SK-N-SH (cell line): Measurements from ENCODE around the gene COX4I2.

ENCODE experiments used
- CTCF ChIP-seq: fragments of 200-600 bp; sonication (generic); IDR thresholded peaks from 2 replicates; pipeline ENCODE4 v1.6.1; 2017; ENCODE audit warnings: antibody characterized with exemption, mild to moderate bottlenecking, moderate library complexity
- JUND ChIP-seq: IDR thresholded peaks from 2 replicates; pipeline ENCODE4 v1.4.0; 2012
- NFIC ChIP-seq: IDR thresholded peaks from 2 replicates; pipeline ENCODE4 v1.4.0; 2012; ENCODE audit warnings: borderline replicate concordance
- TCF12 ChIP-seq: IDR thresholded peaks from 2 replicates; pipeline ENCODE4 v1.4.0; 2012
- TEAD4 ChIP-seq: IDR thresholded peaks from 2 replicates; pipeline ENCODE4 v1.4.0; 2012; ENCODE audit warnings: mild to moderate bottlenecking, borderline replicate concordance; ENCODE audit not compliant: insufficient read depth
- ZBTB33 ChIP-seq: IDR thresholded peaks from 2 replicates; pipeline ENCODE4 v1.4.0; 2012; ENCODE audit warnings: low read depth, borderline replicate concordance

DNA sequence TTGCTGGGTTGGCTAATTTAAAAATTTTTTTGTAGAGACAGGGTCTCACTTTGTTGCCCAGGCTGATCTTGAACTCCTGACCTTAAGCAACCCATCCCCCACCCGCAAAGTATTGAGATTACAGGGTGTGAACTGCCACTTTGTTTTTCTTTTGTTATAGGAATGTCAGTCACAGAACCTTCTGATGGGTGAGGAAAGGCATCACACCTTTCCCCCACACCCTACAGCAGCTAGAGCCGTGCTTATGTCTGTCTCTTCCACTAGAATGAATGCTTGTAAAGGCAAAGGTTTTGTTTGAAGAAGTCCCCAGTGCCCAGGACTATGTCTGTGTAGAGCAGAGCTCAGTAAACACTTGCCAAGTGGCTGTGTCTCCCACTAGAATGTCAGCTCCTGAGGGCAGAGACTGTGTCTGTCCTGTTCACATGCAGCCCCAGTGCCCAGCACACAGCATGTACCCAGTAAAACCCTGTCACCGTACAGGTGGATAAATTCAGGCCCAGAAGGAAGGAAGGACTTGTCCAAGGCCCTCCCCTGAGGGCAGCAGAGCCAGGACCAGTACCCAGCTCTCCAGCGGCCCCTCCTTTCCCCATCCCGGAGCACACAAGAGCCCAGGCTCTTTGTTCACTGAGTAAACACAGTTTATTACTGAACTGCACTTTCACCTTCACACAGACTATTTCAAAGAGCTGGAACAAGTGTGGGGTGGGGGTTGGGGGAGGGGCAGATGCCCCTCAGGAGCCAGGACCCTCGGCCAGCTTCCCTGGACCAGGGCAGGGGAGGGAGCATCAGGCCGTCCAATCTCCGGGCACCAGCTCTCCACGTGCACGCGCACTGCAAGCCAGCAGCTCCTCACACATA is 26.4 kb downstream of the COX4I2 start:
- no peak for TF ChIP-seq TEAD4
- TF ChIP-seq TCF12, result no peak
- no peak for TF ChIP-seq ZBTB33
- no peak for TF ChIP-seq CTCF
- TF ChIP-seq NFIC, result no peak
- no peak for TF ChIP-seq JUND
